Glutamatergic neuron (in vitro differentiated cells): Measurements from ENCODE around the gene TNFRSF12A. TPM values are rescaled to one million over a fixed set of nuclear protein-coding genes. Genes with fewer than 3 reads are reported as not detected.

Experiments
- DNase-seq: peaks from one replicate; pipeline ENCODE4 v3.0.0; 2022
- H3K27ac Mint-ChIP-seq: one replicate; pipeline ENCODE4 v1.8.0; 2020; ENCODE audit warnings: mild to moderate bottlenecking, mixed read lengths, inconsistent platforms; ENCODE audit not compliant: unreplicated experiment
- H3K27me3 Mint-ChIP-seq: one replicate; pipeline ENCODE4 v1.8.0; 2020; ENCODE audit warnings: mild to moderate bottlenecking, moderate library complexity, mixed read lengths, inconsistent platforms; ENCODE audit not compliant: unreplicated experiment
- H3K36me3 Mint-ChIP-seq: one replicate; pipeline ENCODE4 v1.8.0; 2020; ENCODE audit warnings: mild to moderate bottlenecking, mixed read lengths, inconsistent platforms; ENCODE audit not compliant: unreplicated experiment
- H3K4me1 Mint-ChIP-seq: one replicate; pipeline ENCODE4 v1.8.0; 2020; ENCODE audit warnings: mild to moderate bottlenecking, low read depth, mixed read lengths, inconsistent platforms; ENCODE audit not compliant: unreplicated experiment
- H3K4me3 Mint-ChIP-seq: one replicate; pipeline ENCODE4 v1.8.0; 2020; ENCODE audit warnings: mild to moderate bottlenecking, mixed read lengths, inconsistent platforms; ENCODE audit not compliant: unreplicated experiment
- H3K9me3 Mint-ChIP-seq: one replicate; pipeline ENCODE4 v1.8.0; 2020; ENCODE audit warnings: mild to moderate bottlenecking, moderate library complexity, mixed read lengths, inconsistent platforms; ENCODE audit not compliant: unreplicated experiment
- CTCF ChIP-seq: fragments of 200-600 bp; sonication (generic); IDR thresholded peaks from one replicate; pipeline ENCODE4 v1.5.0; 2021; ENCODE audit not compliant: partially characterized antibody, unreplicated experiment
- total RNA-seq: library from RNA; stranded (reverse); fragmentation: NEBNext Ultra II Directional; extraction: Animal tissue kit (Norgen Biotek cat#: 25700); gene quantifications from one replicate; pipeline ENCODE4 v1.2.1, GENCODE V29; 2021; ENCODE audit not compliant: unreplicated experiment

The TNFRSF12A gene
- total RNA-seq, 1 donor from 2014 or later = 4.2 TPM

- Mint-ChIP-seq H3K9me3 (peaks cover 4% of the 10 kb centered on the region), H3K4me3 (no peak overlapping the region), H3K4me1 (peaks cover 2% of the 10 kb centered on the region), H3K27me3 (peaks cover 20% of the 10 kb centered on the region), H3K36me3 (no peaks in the 10 kb centered on the region), H3K27ac (no peak overlapping the region)
- no peak for DNase-seq
- TF ChIP-seq CTCF = no peak
Measured at GRCh38 chr16:3010510-3010909, 9.7 kb upstream of the TNFRSF12A start.

DNA sequence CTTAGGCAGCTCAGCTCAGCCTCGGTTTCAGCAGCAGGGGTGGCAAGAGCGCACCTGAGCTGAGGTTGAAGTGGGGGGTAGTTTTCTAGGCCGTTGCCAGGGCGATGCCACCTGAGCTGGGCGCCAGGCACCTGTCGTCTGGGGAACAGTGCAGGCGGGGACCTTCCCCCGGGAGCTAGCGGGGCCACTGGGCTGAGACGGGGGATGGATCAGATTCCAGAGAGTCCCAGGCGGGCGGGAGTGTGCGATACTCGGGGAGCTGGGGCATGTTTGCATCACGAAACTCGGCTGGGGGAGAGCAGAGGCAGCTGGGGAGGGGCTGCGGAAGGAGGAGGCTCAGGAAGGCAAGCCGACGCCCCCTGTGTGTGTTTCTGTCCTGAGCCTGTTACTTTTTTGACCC is 7.9 kb upstream of the TNFRSF12A start:
- Mint-ChIP-seq H3K9me3 (peaks cover 3% of the 10 kb centered on the region), H3K27me3 (peaks cover 23% of the 10 kb centered on the region)

DNA sequence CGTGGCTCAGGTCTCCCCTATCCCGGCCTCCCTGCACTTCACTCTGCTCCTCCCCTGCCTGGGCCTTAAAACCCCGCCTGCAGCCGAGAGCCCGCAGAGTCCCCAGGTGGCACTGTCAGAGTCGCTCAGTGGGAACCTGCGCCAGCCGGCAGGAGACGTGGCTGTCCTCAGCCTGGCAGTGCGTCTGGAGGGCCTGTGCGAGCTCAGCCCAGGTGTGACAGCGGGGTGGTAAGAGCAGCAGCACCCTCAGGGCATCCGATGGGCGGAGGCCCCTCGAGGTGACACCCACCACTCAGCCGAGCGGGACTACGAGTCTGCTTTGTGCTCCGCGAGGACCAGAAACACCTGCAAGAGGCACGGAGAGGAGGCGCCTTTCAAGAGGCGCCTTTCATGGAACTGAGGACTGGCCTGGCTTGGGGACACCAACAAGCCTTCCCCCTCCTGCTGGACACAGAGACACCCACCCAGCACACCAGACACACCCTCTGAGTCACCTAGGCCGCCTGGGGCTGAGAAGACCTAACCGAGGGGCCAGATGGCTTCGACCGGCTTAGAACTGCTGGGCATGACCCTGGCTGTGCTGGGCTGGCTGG is 7.2 kb upstream of the TNFRSF12A start, which contains the start of gene CLDN9:
TSS of gene CLDN9 (plus strand) at position 96 of the 593 bp plus-strand sequence. CDS start at position 536, 440 bp downstream.
- peaks cover 2% of the 10 kb centered on the region for H3K4me1 Mint-ChIP-seq
- H3K9me3 Mint-ChIP-seq = peaks cover 3% of the 10 kb centered on the region
- DNase-seq = peak; percentile 40
- H3K36me3 Mint-ChIP-seq = no peaks in the 10 kb centered on the region
- H3K27ac Mint-ChIP-seq = no peak within 1 kb of the TSS
- TF ChIP-seq CTCF = no peak
- H3K27me3 Mint-ChIP-seq = peaks cover 23% of the 10 kb centered on the region
- no peak within 1 kb of the TSS for H3K4me3 Mint-ChIP-seq

More for the DNA sequence above, 7.9 kb upstream of the TNFRSF12A start:
- no peak for TF ChIP-seq CTCF
- peak; percentile 39 for DNase-seq
- H3K36me3 Mint-ChIP-seq = no peaks in the 10 kb centered on the region
- H3K4me3 Mint-ChIP-seq = no peak overlapping the region
- H3K27ac Mint-ChIP-seq = no peak overlapping the region
- H3K4me1 Mint-ChIP-seq = peaks cover 2% of the 10 kb centered on the region

DNA sequence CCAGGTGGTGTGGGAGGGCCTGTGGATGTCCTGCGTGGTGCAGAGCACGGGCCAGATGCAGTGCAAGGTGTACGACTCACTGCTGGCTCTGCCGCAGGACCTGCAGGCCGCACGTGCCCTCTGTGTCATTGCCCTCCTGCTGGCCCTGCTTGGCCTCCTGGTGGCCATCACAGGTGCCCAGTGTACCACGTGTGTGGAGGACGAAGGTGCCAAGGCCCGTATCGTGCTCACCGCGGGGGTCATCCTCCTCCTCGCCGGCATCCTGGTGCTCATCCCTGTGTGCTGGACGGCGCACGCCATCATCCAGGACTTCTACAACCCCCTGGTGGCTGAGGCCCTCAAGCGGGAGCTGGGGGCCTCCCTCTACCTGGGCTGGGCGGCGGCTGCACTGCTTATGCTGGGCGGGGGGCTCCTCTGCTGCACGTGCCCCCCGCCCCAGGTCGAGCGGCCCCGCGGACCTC is 6.6 kb upstream of the TNFRSF12A start:
- H3K4me1 Mint-ChIP-seq = no peaks in the 10 kb centered on the region
- H3K36me3 Mint-ChIP-seq = no peaks in the 10 kb centered on the region
- H3K27me3 Mint-ChIP-seq = peaks cover 20% of the 10 kb centered on the region
- H3K27ac Mint-ChIP-seq = no peak overlapping the region
- TF ChIP-seq CTCF = no peak
- H3K9me3 Mint-ChIP-seq = peaks cover 3% of the 10 kb centered on the region
- no peak for DNase-seq
- H3K4me3 Mint-ChIP-seq = no peak overlapping the region

GRCh38 chr16:3013998-3014690 is 6.0 kb upstream of the TNFRSF12A start:
- H3K27me3 Mint-ChIP-seq = peaks cover 16% of the 10 kb centered on the region
- H3K36me3 Mint-ChIP-seq = no peaks in the 10 kb centered on the region
- no peak for TF ChIP-seq CTCF
- no peak overlapping the region for H3K4me3 Mint-ChIP-seq
- no peak for DNase-seq
- H3K4me1 Mint-ChIP-seq = no peaks in the 10 kb centered on the region
- no peak overlapping the region for H3K27ac Mint-ChIP-seq
- H3K9me3 Mint-ChIP-seq = peaks cover 3% of the 10 kb centered on the region
